ENCODE results near the gene KIAA1217. TPM values are rescaled to one million over a fixed set of nuclear protein-coding genes. Genes with fewer than 3 reads are reported as not detected.

Gene KIAA1217
- total RNA-seq, 1 experiment from 2014 or later, result 5.2 TPM

DNA sequence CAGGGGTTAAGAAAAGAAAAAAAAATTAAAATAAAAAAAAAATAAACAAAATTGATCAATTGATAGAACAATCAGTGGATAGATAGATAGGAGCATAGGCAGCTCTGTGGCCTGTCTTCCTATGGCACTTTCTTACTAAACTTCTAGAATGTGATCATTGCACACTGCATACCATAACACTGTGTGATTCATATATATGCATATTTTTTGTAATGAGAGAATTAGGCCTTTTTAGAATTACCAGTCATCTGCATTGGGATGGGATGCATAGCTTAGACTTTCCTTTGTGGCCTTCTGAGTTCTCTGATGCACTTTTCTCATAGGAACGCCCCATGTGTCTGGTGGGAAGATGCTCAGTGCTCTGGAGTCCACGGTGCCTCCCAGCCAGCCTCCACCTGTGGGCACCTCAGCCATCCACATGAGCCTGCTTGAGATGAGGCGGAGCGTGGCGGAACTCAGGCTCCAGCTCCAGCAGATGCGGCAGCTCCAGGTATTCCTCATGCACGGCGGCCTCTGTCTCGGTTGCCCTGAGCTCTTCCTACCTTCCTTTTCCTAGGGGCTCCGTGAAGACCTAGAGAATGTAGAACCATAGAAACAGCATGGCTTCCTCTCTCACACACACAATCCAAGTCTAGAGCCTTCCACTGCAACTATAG, 292.2 kb downstream of the KIAA1217 start:
- DNase-seq (ENCODE audit: low spot score), result no peak

- DNase-seq (ENCODE audit: low spot score), result no peak
Measured at GRCh38 chr10:24502006-24502405, 293.1 kb downstream of the KIAA1217 start.

DNA sequence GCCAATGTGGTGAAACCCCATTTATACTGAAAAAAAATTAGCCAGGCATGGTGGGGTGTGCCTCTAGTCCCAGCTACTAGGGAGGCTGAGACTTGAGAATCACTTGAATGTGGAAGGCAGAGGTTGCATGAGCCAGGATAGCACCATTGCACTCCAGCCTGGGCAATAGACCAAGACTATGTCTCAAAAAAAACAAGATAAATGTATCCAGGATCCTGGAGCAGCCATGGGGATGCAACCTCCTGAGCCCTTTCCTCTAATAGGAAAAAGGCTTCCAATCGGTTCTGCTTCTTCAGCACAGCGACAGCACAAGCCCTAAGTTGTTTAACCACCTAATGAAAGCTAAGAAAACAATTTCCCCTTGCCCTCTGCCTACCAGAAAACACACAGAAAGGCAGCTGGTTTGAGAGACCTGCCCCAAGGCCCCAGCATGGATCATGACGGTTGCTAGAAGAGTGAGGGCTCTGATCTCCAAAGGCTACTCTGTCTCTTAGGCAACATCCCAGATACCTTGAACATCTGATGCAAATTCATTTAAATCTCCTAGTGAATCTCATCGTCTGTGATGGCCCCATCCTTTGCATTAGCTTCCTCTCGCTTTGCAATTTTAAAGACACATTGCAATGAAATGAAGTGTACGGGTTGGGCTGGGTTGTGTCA, 294.0 kb downstream of the KIAA1217 start:
- DNase-seq (ENCODE audit: low spot score), result no peak

DNA sequence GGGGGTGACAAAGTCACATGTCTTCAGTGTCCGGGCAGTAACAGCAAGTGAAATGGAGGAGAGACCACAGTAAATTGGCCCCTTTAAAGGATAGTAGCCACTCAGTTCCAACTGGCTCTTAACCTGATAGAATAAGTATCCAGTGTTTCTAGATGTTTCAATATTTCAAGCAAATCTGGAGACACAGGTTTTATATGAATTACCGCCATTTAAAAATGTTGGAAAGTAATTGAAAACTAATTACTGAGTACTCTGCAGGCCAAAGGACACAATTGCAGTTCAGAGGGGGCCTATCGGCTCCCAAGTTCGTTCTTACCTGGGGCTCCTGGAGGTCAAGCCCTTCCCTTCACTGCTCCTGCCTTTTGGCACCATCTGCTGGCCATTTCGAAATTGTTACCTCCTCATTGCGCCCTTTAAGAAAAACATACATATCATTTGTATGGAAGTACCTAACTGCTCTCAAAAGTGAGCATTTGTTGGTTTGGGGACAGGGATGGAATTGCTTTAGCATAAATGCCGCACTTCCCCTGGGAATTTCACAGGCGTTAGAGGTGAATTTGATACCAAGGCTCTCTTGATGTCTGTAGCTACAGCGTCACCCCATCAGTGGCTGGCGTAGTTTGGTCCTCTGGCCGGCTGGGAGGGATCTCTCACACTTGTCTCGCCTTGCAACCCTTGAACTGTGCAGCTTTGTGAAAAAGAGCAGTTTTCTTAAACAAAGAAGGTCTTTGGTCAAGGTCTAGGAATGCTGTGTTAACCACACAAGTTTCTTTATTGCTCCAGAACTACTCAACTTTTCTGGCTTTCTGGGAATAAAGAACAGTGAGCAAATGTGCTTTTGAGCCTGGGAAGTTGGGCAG, 294.8 kb downstream of the KIAA1217 start:
- DNase-seq (ENCODE audit: low spot score), result peak; percentile 21

DNA sequence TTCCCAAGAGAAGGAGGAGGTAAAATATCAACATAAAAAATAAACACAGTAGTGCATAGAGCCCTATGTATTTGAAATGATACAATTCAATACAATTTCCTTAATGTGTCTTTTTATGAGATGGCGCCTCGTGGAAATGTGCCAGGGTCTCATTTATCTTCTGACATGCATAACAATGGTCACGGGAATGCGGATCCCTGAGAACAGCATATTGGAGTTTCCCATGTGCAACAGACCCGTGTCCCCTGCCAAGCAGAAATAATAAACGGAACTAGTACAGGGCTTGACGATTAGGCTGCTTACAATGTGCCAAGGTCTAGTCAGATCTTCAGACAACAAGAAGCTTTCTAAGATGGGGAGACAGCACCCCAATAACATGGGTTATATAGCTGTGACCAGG, 296.8 kb downstream of the KIAA1217 start:
- no peak for DNase-seq (ENCODE audit: low spot score)

DNA sequence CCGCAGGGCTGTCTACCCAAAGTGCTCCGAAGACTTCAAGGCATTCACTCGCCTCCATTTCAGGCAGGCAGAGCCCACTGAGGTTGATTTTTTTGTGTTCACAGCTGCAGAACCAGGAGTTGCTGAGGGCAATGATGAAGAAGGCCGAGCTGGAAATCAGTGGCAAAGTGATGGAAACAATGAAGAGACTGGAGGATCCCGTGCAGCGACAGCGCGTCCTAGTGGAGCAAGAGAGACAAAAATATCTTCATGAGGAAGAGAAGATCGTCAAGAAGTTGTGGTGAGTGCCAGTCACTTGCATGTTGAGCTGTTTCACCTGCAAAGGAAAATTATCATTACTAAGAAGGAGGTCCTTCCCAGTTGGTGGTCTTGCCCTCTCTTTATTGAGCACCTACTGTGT, 304.2 kb downstream of the KIAA1217 start:
- peak; percentile 6 for DNase-seq (ENCODE audit: low spot score)

DNA sequence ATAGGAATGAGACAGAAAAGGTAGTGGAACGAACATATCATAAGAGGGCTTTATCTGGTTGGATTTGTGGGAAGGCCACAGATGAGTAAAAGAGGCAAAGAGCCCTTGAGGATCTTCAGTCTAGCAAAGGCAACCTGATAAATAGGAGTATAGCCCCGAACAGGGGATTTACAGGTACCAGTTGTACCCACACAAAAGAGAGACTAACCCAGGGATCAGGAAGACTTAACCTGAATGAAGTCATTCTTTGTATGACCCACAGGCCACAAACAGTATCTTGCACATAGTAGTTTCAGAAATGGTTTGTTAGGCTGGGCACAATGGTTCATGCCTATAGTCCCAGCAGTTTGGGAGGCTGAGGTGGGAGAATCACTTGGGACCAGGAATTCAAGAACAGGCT, 306.5 kb downstream of the KIAA1217 start:
- no peak for DNase-seq (ENCODE audit: low spot score)

GRCh38 chr10:24518411-24518810, 309.5 kb downstream of the KIAA1217 start:
- DNase-seq (ENCODE audit: low spot score), result no peak

GRCh38 chr10:24518981-24519597, 310.2 kb downstream of the KIAA1217 start:
- peak; percentile 18 for DNase-seq (ENCODE audit: low spot score)

DNA sequence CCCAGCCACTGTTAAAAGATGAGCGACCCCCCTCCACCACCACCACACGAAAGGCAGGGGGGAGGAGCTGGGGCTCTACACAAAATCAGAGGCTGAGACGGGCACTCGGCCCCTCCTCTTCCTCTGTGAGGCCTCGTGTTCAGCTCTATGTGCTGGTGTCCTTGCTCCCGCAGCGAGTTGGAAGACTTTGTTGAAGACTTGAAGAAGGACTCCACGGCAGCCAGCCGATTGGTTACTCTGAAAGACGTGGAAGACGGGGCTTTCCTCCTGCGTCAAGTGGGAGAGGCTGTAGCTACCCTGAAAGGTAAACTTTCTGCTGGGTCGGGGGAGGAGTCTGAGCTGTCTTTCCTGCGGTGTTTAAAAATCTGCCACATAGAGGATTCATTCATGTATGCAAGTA, 311.0 kb downstream of the KIAA1217 start:
- no peak for DNase-seq (ENCODE audit: low spot score)

- DNase-seq (ENCODE audit: low spot score), result no peak
Measured at GRCh38 chr10:24524314-24524713, 315.4 kb downstream of the KIAA1217 start.

GRCh38 chr10:24526085-24526649, 317.2 kb downstream of the KIAA1217 start:
- no peak for DNase-seq (ENCODE audit: low spot score)

GRCh38 chr10:24528946-24529345, 320.0 kb downstream of the KIAA1217 start:
- DNase-seq (ENCODE audit: low spot score), result no peak

DNA sequence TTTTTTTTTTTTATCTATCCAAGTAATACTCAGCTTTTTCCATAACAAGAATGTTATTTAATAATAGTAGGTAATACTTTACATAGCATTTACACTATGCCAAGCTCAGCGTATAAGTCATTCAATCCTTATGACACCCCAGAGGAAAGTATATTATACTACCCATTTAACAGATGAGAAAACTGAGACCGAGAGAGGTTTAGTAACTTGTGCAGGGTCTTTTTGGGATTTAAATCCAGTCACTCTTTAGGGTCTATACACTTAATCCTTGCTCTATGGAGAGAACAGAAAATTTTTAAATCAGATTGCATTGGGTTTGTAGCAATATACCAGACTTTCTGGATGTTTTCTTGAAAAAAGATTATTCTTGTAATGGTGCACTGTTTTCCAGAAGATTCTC, 322.5 kb downstream of the KIAA1217 start:
- DNase-seq (ENCODE audit: low spot score), result no peak

DNA sequence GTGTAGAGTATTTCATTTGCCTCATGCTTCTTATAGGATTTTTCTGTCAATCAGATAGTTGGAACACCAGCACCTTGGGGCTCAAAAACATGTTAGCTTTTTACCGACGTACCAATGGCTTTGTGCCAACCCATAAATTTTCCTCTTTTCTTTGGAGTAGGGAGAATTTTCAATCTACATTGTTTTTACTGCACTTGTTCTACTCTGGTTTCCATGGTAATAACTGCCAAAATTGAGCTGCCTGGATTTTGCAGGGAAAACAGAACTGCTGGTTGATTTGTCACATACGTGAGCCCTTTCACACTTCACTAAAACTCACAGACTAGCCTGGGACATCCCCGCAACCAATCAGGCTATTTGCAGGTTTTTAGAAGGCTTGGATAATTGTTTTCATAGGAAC, 325.0 kb downstream of the KIAA1217 start:
- DNase-seq (ENCODE audit: low spot score), result no peak

DNA sequence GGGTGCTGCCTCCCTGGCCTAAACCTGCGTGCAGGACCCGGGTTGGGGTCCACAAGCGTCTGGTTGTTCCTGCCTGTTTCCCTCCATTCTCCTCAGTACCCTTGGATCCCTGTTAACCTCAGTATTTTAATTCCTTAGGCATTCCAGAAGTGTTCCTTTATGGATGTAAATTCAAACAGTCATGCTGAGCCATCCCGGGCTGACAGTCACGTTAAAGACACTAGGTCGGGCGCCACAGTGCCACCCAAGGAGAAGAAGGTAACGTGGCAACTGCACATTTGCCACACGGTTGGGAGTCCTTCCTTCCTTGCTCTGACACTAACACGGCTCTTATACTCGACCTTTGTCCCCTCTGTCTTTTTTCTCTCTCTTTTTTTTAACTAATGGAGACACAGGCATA, 327.7 kb downstream of the KIAA1217 start:
- DNase-seq (ENCODE audit: low spot score), result no peak

DNA sequence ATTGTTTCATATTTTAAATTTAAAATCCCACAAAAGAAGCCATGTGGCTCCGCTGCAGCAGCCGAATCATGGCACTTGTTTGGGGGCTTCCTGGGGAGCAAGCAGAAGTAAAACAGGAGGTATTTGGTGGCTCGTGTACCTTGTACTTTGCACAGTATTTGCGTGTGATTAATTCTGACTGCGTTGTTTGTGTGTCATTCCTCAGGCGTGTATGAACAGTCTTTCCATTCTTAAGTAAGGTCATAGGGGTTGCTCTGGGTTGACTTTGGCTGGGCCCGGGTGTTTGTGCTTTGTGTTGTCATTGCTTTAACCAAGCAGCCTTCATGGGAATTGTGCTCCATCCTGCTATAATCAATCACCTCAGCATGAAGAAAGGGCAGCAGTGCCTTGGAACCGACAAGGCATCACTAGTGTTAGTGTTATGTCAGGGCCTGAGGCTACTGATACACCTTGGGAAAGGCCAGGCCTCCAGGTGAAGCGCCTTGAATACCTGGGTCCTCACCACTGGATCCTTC, 332.4 kb downstream of the KIAA1217 start:
- DNase-seq (ENCODE audit: low spot score), result no peak

DNA sequence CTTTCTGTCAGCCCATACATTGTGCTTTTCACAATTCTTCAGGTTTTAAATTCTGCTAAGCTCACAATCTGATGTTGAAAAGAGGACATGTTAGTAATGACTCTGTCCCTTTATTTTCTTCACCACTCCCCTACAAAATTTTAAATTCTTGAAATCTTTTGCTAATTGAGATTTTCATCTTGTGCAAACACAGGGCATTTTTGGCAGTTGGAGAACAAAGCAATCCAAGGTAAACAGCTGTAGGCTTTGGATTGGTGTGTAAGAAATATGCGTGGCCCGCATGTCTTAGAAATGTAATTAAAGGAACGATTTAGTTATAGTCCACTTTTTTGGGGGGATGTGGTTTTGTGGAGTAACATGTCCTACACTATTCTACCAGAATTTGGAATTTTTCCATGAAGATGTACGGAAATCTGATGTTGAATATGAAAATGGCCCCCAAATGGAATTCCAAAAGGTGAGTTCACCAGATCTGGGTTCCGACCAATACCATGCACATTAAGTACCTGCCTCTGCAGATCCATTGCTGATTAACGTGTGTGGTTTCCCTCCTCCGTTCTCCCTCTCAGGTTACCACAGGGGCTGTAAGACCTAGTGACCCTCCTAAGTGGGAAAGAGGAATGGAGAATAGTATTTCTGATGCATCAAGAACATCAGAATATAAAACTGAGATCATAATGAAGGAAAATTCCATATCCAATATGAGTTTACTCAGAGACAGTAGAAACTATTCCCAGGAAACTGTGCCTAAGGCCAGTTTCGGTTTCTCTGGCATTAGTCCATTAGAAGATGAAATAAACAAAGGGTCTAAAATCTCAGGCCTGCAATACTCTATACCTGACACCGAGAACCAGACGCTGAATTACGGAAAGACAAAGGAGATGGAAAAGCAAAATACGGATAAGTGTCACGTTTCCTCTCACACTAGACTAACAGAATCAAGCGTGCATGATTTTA, 333.7 kb downstream of the KIAA1217 start:
- DNase-seq (ENCODE audit: low spot score), result no peak

- no peak for DNase-seq (ENCODE audit: low spot score)
Measured at GRCh38 chr10:24544776-24545175, 335.8 kb downstream of the KIAA1217 start.

- no peak for DNase-seq (ENCODE audit: low spot score)
Measured at GRCh38 chr10:24545585-24545984, 336.6 kb downstream of the KIAA1217 start.

- no peak for DNase-seq (ENCODE audit: low spot score)
Measured at GRCh38 chr10:24550680-24551079, 341.7 kb downstream of the KIAA1217 start.

All from H4 (cell line).